ENCODE results near the gene SEMA5A.

SEMA5A gene

DNA sequence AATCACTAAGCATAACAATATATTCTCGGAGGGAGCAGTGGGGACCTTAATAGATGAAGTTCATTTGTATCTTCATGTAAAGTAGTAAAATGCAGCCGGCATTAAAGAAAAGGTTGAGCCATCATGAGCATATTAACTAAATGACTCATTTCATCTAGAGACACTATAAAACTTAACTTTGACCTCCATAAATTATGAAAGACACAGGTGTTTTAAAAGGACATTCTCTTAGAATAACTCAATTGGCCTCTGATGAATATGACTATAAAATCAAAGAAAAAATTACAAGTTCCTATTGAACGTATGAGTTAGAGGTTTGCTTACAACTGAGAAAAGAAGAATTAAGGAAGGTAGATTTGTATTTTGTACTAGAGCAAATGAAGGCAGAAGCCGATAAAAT, 220.3 kb downstream of the SEMA5A start:
- no peak for DNase-seq

DNA sequence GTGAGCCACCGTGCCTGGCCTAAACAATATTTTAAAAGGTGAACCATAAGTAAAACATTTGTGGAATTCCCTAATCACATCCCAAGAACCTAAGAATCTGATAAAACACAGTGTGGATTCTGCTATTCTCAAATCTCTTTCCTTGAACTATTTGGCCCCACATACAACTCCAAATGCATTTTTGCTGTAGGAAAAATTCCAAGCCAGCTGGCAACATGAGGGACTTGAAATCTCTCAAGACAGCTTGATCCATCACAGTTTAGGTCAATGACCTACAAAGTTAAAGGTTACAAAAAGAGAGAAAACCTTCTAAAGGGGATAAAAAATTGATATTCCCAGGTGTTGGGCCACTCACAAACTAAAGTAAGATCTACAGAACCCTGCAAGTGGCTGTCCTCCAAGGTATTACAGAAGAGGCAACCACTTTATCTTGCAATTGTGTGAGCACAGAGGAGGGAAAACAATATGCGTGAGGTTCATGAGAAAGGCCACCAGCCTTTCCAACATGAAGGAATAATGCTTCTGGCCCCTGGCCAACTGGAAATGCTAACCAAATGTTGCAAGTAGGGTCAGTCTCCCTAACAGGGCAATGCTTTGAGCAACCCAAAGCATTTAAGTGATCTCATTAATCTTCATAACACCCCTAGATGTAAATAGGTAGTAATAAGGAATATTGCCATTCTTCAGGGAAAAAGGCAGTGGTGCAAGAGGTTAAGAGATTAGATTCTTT, 221.4 kb downstream of the SEMA5A start:
- no peak for DNase-seq

DNA sequence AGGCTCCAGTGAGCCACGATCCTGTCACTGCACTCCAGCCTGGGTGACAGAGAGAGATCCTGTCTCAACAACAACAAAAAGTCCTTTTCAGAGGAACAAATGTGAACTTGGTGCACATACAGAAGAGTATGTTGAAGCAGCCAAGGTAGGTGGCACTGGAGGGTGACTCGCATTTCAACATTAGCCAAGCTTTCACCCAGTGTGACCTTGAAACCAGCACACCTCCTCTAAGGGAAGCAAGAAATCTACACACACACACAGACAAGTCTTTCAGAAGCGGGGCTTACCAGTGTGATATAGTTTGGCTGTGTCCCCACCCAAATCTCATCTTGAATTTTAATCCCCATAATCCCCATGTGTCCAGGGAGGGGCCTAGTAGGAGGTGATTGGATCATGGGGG, 225.2 kb downstream of the SEMA5A start:
- no peak for DNase-seq

DNA sequence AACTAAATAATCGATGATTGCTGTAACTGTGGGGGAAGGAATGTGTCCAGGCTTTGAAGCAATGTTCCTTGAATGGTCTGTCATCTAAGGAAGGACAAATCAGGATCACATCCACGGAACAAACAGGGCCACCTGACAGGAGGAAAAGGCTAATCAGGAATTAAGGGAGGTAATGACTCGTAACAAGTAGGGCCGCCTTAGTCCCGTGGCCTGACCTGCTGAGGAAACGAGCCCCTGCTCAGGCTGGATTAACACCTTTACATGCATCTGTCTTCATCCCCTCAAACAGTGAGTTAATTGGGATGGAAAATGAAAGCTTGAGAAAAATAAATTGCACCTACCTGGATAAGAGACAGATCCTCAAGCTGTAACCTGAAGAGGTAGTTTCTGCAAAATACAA, 227.8 kb downstream of the SEMA5A start:
- DNase-seq = no peak

DNA sequence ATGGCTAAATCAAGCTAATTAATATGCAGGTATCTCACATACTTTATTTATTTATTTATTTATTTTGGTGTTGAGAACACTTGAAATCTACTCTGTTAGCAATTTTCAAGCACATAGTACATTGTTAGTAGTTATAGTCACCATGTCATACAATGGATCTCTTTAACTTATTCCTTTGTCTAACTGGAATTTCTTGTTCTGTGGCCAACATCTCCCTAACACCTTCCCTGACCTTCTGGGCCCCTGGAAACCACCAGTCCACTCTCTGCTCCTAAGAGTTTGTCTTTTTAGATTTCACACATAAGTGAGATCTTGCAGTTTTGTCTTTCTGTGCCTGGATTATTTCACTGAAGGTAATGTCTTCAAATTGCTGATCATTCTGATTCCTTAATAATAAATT, 229.1 kb downstream of the SEMA5A start:
- no peak for DNase-seq

DNA sequence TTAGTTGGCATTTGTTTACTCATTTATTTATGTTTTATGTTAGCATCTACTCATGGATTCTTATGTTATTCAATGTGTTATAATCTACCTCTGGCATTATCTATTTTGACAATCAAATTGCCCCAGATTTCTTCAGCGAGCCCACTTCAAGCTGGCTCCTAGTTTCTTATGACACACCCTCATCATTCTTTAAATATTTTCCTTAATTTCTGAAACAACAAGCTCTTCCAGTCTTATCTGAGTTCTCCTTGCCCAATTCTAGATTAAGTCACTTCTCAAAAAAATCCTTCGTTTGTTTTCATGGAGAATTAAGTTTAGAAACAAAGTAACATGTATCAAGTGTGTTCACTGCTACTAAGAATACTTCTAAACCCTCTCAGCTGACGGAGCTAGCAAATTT, 229.8 kb downstream of the SEMA5A start:
- DNase-seq = no peak

DNA sequence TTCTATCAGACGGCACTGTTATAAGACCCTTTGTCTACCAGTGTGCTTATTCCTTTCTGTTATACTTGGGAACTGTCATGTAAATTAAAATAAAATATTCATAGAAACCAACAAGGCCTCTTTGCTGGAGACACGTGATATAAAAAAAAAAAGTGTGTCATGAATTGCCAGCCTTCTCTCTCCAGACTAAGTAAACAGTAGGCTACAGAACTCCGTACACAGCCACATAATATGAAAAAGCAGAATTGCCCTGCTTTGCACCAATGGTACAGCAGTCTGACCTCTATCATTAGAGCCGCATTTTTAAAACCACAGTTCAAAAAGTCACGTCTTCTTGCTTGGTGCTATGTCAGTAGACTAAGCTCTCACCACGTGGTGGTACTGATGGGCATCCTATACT, 231.3 kb downstream of the SEMA5A start:
- no peak for DNase-seq

DNA sequence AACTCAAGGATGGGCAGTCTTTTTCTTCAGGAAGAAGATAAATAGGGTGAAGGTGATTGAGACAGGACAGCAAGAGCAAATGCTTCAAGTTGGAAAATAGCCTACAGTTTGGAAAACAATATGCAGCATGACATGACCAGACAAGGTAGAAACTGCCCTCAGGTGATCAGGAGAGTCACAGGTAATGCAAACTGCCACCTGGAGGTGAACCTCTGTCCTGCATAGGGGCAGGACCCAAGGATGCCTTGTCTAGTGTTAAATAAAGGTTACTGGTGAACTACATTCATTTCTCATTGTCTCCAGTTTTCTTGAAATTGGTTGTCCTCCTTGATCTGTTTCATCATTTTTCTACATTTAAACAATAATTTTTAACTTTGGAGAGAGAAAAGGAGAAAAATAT, 232.1 kb downstream of the SEMA5A start:
- no peak for DNase-seq

DNA sequence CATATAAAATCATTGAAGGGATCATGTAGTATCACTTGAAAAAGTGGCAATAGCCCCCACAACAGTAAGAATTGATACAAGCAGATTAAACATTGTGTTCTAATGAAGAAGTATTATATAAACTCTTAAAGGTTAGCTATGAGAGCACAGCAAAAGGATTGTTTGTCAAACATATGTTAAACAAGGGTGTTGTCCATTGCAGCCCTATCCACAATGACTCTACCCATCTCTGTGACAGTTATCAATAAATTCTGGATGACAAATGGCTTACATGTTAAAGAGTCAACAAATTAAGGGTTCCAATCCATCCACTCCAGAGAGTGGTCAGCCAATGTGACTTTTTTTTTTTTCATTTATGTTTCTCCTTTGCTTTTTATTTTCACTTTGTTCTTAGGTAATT, 238.7 kb downstream of the SEMA5A start:
- DNase-seq = no peak

DNA sequence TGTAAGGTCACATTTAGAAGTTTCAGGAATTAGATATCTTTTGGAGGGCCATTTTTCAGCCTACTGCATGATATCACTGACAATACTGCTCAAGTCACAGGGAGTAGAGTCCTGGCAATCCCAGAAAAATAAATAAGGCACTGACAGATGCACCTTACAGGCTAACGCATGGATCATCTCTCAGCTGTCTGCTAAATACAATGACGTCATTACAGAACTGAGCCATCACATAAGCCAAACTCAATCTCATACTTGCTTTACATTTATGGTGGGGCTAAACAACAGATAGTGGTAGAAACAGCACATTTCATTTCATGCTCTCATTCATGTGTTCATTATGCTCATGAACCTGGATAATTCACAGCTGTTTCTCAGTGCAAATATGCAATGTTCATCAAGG, 243.7 kb downstream of the SEMA5A start:
- DNase-seq = peak; percentile 11

DNA sequence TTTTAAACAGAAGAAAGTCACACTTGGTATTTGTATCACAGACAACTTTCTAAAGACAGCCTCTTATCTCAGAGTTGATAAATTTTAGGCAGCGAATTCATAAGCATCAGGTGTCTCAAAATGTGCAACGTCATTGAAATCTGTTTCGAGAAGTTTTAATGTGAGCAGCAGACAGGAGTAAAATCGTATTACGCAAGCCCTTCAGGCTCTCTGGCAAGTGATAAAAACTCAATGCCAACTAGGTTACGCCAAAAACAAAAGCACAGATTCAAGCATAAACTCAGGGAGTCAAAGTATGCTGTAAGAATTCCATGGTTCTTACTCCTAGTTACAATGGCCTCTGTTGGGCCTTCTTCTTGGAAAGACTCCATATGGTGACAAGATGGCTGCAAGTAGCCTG, 244.7 kb downstream of the SEMA5A start:
- no peak for DNase-seq

DNA sequence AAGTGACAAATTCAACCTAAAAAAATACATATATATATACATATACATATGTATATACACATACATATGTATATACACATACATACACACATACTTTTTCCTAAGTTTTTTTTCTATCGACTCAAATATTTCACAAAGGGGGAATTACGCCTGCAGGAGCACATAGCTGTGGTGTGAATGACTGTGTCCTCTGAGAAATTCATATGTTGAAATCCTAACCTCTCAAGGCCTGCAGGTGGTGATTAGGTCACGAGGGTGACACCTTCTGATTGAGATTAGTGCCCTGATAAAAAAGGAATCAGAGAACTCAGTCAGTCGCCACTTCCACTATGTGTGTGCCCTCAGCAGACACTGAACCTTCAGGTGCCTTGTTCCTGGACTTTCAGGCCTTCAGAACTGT, 248.7 kb downstream of the SEMA5A start:
- DNase-seq = no peak

DNA sequence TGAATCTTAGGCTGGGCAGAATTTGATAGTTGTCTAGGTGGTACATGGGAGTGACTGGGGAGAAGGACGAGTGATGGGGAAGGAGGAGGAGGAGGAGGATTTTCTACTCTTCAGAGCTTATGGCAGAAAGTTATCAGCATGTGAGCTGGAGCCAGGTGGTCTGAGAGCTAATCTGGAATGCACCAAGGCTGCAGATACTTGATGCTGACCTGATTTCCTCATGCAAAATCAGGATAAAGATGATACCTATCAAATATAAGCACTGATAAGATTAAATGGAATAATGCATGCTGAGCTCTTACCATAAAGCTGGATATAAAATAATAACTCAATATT, 250.4 kb downstream of the SEMA5A start:
- no peak for DNase-seq

DNA sequence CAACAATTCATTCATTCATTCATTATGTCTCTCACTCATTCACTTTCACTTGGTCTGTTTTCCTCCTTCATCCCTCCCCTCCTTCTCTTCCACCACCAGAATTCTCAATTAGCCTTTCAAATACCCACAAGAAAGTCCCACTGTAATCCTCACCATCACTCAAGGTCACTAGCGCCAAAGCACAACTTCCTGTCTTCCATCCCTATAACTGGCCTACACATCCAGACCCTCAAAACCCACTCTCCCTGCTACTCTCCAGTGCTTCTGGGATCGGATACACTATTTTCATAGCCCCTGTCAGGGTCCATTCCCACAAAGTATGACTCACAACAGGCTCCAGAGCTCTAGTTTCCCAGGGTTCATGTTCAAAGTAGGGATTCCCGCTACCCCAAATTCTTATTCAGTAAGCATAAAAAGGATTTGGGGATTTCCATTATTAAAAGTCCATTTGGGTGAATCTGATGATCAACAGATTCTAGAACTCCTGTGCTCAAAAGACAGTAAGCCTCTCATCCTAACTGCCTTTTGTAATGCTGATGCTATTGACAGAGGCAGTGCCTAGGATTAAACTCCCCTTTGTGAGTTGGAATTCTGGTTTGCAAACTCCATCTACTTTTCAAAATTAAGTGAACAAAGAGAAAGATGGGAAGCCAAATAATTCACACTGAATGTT, 250.9 kb downstream of the SEMA5A start:
- no peak for DNase-seq

DNA sequence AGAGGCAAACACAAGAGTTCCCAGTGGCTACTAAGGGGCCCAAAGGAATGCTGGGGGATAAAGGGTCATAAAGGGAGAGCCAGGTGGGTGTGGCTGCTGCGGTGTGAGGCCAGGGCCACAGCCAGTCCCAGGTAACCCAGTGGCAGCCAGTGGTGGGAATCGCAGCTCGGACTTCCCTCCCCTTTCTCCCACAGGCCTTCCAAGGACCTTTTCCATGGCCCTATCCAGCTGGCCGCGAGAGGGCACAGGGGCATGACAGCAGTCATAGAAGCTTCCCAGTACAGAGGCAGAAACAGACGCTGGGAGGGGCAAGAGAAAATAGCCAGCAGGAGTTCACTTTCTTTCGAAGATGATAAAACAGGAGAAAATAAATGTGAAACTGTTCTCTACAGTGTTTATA, 257.6 kb downstream of the SEMA5A start:
- no peak for DNase-seq

DNA sequence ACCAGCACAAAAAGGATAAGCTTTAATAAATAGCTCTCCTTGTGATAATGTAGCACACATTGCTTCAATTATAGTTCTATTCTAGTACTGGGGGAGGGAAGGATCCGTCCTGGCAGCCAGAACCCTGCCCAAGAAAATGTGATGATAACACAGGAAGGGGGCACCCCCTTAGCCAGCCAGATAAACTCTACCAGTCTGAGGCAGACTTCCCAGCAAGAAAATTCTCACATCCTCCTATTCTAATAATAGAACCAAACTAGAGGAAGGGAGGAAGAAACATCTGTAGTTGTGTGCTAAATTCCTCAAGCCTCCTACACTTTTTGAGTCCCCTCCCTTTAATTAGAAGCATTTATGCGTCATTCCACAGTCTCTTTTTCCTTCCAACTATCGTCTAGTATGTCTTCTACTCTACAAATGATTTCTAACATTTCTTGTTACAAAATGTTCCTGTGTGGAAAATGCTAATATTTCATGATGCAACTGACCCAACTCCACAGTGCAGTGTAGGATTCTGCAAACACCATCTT, 261.0 kb downstream of the SEMA5A start:
- DNase-seq = peak; percentile 82

DNA sequence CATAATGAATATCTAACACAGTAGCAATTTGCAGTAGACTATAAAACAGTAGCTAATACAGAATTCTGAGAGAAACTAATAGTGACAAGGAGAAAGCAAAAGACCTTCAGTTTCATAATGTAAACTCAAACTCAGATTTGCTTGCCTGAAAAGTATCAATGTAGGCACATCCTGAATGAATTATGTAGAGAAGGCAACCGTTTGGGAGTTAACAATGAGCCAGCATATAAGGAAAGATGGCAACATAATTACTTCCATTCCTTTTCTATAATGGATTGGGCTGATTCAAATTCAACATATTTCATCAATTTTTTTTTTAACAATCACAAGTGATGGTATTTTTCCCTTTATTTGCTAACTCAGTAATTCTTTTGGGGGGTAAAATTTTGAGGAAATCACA, 261.6 kb downstream of the SEMA5A start:
- DNase-seq = peak; percentile 35

DNA sequence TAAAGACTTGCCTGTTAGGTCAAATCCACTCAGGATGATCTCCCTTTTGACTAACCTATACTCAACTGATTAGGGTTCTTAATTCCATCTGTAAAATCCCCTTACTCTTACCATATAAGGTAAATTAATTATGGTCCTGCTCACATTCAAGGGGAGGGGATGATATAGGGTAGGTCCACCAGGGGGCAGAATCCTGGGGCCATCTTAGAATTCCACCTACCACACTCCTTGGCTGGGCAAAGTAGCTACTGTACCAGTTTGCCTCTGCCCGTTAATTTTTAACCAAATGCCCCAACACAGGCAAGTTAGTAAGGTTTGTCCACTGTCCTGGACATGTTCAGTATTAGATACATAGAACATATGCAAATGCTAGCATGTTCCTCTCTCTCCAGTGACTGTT, 262.4 kb downstream of the SEMA5A start:
- DNase-seq = no peak

DNA sequence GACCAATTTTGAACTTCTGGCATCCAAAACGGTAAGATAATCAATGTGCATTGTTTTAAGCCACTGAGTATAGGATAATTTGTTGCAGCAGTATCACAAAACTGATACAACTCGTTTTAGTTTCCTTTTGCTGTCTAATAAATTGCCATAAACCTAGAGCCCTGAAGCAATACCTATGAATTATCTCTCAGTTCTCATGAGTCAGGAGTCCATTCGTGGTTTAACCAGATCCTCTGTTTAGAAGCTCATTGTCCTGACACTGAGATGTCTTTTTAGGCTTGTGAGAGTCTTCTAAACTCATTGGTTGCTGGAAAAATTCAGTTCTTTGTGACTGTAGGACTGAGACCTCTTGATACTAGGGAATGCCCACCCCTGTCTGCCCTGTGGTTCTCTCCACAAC, 262.9 kb downstream of the SEMA5A start:
- DNase-seq = peak; percentile 66

DNA sequence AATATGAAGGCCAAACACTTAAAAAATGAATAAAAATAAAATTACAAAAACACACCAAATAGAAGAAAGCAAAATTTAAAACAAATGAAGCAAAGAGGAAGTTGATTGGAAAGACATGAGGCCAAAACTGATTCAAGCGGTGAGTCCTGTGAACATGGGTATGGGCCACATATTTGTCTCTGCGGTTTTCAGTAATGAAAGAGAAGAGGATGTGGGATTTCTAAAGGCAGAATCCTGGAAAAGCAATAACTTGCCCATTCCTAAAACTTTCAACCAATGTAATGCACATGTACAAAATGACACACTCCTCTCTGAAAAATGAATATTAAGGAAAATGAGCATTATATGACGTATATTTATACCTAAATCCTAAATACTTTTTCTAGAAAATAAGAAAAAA, 263.7 kb downstream of the SEMA5A start:
- DNase-seq = peak; percentile 78

DNA sequence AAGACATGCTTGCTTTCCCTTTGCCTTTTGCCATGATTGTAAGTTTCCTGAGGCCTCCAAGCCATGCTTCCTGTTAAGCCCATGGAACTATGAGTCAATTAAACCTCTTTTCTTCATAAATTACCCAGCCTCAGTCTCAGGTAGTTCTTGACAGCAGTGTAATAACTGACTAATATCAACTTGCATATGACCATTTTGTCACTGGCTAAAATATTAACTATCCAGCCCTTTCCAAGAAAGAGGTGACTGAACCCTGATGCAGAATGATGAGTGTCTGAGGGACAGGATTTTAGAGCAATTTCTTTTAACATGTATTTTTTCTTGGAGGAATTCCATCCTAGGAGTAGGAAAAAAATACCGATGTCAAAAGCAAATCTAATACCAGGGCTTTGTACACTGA, 266.1 kb downstream of the SEMA5A start:
- DNase-seq = no peak

DNA sequence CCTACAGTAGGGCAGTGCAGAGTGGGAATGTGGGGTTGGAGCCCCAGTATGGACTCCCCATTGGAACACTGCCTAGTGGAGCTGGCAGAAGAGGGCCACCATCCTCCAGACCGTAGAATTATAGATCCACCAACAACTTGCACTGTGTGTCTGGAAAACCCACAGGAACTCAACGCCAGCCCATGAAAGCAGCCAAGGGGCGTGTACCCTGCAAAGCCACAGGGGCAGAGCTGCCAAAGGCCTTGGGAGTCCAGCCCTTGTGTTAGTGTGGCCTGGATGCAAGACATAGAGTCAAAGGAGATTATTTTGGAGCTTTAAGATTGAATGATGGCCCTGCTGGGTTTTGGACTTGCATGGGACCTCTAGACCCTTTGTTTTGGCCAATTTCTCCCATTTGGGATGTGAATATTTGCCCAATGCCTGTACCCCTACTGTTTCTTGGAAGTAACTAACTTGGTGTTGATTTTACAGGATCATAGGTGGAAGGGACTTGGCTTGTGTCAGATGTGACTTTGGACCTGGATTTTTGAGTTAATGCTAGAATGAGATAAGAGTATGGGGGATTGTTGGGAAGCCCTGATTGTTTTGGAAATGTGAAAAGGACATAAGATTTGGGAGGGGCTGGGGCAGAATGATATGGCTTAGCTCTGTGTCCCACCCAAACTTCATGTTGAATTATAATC, 266.8 kb downstream of the SEMA5A start:
- no peak for DNase-seq

DNA sequence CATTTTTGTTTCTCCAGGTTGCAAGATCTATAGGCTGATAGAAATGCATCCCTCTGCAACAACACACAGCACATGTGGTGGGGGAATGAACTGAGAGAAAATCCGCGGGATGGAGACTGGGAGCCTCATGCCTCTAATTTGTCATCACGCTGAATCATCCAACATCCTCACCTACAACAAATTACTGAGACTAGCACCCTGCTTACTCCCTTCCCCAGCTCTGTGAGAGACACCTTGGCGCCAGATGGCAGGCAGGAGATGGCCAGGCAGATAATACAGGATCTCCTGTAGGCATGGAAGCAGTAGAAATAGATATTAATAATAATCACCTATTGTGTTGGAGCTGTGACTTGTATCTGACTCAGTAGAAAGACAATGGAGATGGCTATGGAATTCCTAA, 276.9 kb downstream of the SEMA5A start:
- peak; percentile 69 for DNase-seq

DNA sequence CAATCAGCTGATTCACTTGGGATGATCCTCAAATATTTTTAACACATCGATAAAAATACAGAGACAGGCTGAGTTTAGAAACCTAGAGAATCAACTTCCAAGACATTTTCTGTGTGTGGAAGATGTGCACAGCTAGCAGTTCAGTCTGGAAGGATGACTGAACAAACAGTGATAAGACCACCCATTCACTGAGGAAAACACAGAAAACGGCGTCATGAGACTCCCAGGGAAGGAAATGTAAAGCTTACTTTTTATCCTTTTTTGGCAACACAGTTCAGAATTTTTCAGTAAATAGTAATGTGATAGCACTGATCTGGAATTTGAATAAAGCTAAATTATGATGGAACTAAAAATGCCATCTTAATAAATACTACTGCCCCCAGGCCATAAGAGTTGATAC, 277.6 kb downstream of the SEMA5A start:
- DNase-seq = peak; percentile 19

All from fibroblast of skin of abdomen (primary cell).